NCI-H82 treated with DMSO at 0.1 percent for 48 hours (cell line): Measurements from ENCODE around the gene MACF1.
A peak's percentile ranks its signal among the peaks of the same experiment; 100 is the strongest.
"Not testable (repeated sequence)": the region's sequence is repeated elsewhere in the genome, so short reads cannot be mapped to it uniquely, and the experiment has no call there.

ENCODE experiments used
- DNase-seq: peaks from one replicate; lab custom pipeline; 2025; ENCODE audit not compliant: unreplicated experiment; lab: John Stamatoyannopoulos, UW

MACF1 gene

DNA sequence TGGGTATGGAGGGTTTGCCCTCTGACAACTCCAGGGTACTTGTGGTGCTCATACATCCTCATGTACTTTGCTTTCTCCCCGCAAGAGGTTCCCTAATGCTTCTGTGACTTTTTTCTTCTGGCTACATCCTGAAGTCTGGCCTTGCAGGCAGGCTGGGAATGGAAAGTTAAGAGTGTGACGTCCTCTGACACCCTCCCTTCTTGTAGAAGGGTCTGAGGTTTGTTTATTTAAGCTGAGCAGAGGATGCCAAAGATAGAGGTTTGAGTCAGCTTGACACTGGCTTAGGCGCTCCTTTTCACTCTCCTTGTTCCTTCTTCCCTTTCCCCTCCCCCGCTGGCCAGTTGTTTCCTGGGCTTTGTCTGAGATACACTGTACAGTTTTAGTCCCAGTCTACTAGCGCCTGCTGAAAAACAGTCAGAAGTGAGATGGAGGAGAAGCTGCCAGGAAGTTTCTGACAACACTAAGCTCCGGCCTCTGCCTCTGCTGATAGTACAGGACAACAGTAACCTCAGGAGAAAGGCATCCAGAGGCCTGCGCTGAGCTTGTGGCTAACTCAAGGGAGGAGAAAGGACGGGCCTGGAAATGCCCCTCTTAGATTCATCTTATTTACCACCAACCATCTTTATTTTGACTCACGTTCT lies at the start of gene MACF1:
Gene MACF1, plus strand, starts transcription at position 255 of the 641 bp plus-strand sequence. Its CDS starts 328 bp downstream, at position 583.
- no peak for DNase-seq

DNA sequence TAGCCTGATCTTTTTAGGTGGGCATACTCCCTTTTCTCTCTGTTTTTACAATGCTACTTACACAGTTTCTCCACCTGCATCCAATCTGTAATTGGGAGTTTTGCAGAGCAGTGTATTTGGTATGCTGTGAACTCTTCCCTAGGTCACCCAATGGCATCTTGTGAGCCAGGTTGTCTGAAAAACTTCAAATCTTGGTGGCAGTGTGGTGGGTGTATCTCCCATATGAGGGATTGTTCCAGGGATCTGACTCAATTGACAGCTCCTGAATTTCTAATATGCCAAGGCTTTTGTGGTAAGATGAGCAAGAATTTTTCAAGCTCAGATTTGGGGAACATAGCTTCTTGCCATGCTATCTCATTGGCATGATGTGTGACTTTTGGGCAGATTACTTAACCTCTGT lies 47.2 kb upstream of the MACF1 start:
- DNase-seq = no peak

DNA sequence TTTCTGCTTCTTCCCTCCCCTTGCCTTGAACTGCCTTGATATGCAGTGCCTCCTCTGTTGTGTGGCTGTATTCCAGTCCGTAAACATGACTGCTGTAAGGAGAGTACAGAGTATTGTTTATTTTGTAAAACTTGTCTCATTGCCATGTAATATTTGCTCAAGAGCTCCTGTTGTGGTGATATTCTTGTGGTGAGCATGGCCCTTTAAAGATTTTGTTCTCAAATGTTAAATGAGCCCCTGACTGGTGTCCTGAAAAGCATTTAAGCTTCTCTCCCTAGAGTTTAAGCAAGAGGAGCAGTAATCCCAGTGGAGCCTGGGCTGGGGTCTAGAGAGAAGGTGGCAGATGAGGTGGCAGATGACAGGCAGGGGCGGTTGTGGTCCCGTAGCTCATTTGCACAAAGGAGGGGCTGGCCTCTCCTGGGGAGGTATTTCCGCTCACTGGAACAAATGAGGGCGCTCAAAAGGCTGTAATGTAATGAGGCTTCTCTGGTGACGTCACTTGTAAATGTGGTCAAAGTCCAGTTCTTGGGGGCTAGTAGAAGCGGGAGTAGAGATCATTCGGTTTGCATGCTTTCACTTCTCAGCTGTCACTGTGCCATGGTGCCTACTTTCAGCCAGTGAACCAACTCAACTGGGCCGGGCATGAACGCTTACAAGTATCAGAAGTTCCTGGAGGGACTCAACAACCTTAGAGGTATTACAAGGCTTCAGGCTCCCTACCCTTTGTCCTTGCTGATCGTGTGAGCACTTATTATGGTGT lies 46.0 kb upstream of the MACF1 start:
- peak; percentile 98 for DNase-seq

- DNase-seq = no peak
Measured at GRCh38 chr1:39159224-39160036, 45.1 kb upstream of the MACF1 start.

- no peak for DNase-seq
Measured at GRCh38 chr1:39160703-39161102, 43.8 kb upstream of the MACF1 start.

GRCh38 chr1:39161811-39162210 lies 42.7 kb upstream of the MACF1 start:
- not testable (repeated sequence) for DNase-seq

GRCh38 chr1:39163469-39163868 lies 41.0 kb upstream of the MACF1 start:
- no peak for DNase-seq

GRCh38 chr1:39164256-39164655 lies 40.2 kb upstream of the MACF1 start:
- no peak for DNase-seq

DNA sequence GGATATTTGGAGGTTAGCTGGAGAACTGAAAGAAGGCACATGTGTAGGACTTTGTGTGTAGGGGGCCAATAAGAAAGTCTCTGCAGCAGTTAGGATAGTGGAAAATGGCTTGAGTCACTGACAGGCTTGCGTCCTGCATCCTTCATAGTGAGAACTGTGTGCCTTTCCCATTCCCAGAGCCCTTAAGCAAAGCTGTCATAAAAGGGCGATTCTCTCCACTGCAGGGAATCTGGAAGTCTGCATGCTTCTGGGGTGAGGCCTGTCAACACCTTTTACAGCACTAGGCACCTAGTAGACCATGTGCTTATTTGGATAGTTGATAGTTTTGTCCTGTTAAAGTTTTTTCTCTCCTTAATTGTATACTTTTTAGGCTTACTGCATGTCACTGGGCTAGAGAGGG lies 39.4 kb upstream of the MACF1 start:
- no peak for DNase-seq

- no peak for DNase-seq
Measured at GRCh38 chr1:39165488-39165887, 39.0 kb upstream of the MACF1 start.

GRCh38 chr1:39167632-39168209 lies 36.8 kb upstream of the MACF1 start:
- no peak for DNase-seq

GRCh38 chr1:39168301-39169080 lies 36.0 kb upstream of the MACF1 start:
- no peak for DNase-seq

- DNase-seq = peak; percentile 99
Measured at GRCh38 chr1:39170731-39171667, 33.5 kb upstream of the MACF1 start.

GRCh38 chr1:39173119-39173994 lies 31.1 kb upstream of the MACF1 start:
- no peak for DNase-seq

DNA sequence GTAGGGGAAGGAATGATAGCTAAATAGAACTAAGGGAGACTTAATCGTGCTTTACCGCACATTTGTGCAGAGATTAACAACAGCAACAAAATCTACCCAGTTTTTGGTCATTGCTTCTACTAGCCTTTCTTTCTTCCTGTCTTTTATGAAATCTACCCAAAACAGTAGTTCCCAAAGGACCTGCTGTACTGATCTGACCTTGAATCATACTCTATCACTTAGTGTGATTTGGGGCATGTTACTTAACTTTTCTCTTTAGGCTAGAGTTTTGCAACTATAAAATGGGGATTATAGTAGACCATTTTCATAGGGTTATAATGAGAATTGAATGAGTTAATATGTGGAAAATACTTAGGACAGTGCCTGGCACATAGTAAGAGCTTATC lies 30.5 kb upstream of the MACF1 start:
- no peak for DNase-seq

GRCh38 chr1:39174390-39175081 lies 30.0 kb upstream of the MACF1 start:
- no peak for DNase-seq

DNA sequence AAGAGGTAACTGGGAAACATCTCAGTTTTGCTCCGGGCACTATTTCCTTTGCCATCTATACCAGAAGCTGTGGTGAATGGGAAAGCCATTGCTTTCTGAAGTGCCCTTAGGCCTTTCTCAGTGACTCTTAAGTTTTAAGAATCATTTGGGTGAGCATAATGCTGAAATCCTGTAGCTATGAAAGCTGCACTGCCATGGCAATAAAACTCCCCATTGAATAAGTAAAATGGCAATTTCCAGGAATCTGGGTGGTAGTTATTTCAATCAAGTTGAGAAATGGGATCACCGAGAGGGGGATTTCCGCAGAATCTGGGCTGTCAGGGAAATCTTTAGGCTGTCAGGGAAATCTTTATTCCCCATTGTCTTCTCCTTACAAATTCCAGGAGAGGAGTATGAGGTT lies 26.8 kb upstream of the MACF1 start:
- DNase-seq = no peak
